GM19099 (cell line): Measurements from ENCODE around the gene CORO2B.

Experiments
- POLR2A ChIP-seq: IDR thresholded peaks from 3 replicates; pipeline ENCODE4 v1.6.1; 2011; ENCODE audit warnings: low read depth; ENCODE audit not compliant: insufficient read length; ENCODE audit errors: extremely low read depth

CORO2B gene

GRCh38 chr15:68666812-68667450, 88.1 kb downstream of the CORO2B start:
- no peak for TF ChIP-seq POLR2A

GRCh38 chr15:68667800-68668625, 89.2 kb downstream of the CORO2B start:
- TF ChIP-seq POLR2A: no peak

- TF ChIP-seq POLR2A: no peak
Observed at GRCh38 chr15:68668926-68669600, 90.3 kb downstream of the CORO2B start.

- no peak for TF ChIP-seq POLR2A
Observed at GRCh38 chr15:68672251-68672650, 93.5 kb downstream of the CORO2B start.

DNA sequence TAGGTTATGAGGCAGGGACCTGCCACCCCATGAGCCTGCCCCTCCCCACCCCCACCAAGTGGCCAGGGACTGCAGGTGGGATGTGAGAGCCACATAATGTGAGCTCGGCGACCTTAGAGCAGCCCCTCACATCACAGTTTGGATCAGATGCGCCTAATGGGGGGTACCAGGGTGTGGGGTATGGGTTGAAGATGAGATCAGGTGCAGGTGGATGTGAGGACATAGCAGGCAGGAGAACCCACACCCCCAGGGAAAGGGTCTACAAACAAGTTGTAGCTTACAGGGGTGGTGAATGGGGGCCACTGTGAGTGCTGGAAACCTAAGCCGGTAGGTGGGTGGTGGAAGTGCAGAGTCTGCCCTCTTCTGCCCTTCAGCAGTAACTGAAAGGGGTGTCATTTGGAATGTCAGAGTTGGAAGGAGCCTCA, 94.0 kb downstream of the CORO2B start:
- TF ChIP-seq POLR2A: no peak

- TF ChIP-seq POLR2A: no peak
Observed at GRCh38 chr15:68674975-68675374, 96.2 kb downstream of the CORO2B start.

DNA sequence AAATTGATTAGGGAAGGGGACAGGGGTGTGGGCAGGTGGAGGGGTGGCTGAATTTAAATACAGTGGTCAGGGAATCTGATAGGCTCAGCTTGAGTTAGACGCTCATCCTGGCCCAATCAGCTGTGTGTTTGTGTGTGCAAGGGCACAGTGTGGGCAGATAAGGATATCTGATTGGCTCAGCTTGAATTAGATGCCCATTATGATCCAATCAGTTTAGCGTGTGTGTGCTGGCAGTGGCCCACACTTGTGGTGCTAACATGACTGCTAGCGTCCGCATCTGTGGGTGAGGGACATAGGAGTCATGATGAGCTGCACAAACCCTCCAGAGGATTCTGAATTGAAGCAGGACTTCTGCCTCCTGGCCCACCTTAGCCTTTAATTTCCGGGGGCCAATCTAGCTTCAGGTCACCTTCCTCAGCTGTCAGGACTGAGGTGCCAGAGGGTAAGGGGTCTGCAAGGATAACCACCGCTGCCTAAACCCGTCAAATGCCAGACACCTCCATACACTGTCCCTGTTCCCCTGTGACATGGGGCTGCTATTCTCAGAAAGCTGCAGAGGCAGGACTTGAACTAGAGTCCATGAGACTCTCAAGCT, 97.3 kb downstream of the CORO2B start:
- no peak for TF ChIP-seq POLR2A

GRCh38 chr15:68676926-68677325, 98.1 kb downstream of the CORO2B start:
- TF ChIP-seq POLR2A: no peak

- TF ChIP-seq POLR2A: no peak
Observed at GRCh38 chr15:68677996-68678395, 99.2 kb downstream of the CORO2B start.

DNA sequence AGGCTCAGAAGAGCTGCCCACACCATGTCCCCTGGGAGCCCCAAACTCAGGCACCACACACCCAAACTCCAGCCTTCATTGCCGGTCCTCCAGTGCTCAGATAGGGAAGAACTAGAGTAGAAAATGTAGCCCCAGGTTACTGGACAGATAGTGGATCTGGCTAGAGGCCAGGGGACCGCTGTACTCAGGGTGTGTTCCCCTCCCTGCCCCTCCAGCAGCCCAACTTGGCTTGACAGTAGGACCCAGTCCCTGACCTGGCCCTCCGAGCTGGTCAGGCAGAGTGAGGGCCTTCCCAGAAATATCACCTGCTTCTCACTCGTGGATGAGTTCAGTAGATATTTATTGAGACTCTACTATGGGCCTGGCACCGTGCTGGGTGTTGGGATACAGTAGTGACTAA, 100.0 kb downstream of the CORO2B start:
- no peak for TF ChIP-seq POLR2A

GRCh38 chr15:68679161-68679560, 100.4 kb downstream of the CORO2B start:
- no peak for TF ChIP-seq POLR2A

GRCh38 chr15:68679961-68680371, 101.2 kb downstream of the CORO2B start:
- no peak for TF ChIP-seq POLR2A

GRCh38 chr15:68681836-68682235, 103.0 kb downstream of the CORO2B start:
- no peak for TF ChIP-seq POLR2A

DNA sequence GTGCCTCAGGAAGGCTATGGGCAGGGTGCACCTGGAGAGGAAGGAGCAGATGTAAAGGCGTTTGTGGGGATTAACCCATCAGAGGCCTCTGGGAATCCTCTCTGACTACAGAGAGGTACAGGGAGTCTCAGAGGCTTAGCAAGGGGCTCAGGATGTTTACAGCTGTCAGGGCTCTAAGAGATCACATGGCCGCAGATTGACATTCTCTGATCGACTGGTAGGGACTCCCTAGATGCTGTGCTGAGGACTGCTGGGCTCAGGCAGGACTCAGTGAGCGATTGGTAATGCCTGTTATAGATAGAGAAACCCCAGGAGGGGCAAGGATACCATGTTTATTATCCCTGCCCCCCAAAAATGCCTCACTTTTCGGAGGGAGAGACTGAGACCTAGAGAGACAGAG, 103.5 kb downstream of the CORO2B start:
- TF ChIP-seq POLR2A: no peak

DNA sequence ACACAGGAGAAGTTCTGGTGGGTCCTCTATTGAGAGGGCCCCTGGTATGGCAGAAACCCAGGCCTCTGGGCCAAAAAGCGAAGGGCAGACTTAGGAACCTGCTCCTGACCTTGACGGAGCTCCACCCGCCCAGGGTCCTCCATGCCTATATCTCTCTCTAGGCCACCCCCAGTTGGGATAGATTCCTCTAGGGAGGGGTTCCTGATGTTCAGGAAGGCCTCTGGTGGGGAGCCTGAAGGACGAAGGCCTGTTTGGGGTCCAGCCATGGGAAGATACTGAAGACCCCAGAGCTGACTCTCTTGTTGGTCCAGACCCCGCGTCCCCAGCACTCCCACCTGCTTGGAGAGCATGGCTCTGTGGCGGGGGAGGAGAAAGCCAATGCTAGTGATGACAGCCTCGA, 104.2 kb downstream of the CORO2B start:
- TF ChIP-seq POLR2A: no peak
